ENCODE results near the gene CDH4.
A peak's percentile ranks its signal among the peaks of the same experiment; 100 is the strongest.

Gene CDH4

DNA sequence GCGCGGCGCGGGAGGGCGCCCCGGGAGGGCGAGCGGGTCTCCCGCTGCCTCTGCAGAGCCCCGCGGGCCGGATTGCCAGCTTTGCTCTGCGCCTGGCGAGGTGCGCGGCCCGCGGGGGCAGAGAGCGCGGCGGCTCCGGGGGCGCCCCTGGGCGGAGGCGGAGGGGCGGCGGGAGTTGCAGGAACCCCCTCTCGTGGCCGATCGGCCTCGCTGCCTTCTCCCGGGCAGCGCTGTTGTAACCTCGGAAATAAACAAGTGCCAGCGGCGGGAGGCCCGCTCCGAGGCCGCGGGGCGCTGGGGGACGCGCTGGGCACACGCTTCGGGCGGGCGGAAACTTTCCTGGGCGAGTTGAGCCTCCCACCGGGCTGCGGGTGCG lies 1.2 kb downstream of the CDH4 start (continued):
- no peak for TF ChIP-seq ZNF701 (tag by site-specific recombination; IDR thresholded peaks at IDR 0.05)

DNA sequence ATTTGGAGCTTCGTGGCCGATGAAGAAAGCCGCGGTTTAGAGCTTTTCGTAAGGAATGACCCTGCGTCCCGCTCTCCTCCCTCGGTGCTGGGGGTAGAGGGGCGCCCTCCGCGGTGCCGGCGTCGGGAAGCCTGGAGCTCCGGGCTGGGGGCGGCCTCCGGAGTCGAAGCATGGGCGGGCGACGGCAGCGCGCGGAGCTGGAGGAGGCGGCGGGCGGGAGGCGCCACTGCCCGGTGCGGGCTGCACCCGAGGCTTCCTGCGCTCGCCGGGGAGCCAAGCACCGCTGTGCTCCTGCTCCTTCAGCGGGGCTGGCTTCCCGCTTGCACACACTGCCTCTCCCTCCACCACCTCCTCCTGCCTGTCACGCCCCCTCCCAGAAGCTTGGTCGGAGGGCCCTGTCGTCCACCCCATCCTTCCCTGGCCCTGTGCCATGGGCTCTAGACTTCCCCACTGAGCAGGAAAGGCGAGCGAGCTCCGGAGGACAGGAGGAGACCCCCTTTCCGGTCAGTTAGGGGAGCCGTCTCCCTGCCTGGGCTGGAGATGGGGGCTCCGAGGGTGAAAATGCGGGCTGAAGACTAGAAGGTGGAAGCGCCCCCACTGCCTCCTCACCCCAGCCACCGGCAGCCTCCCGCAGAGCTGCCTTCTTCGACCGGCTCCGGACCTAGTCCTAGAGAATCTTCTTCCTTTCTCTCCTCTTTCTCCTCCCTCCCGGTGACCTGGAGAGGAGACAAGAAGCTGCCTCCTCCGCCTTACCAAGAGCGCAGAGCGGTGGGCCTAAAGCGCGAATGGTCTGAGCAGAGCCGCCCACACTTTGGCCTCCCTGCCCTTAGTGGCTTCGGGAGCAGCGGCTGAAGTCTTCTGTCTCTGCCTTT lies 1.8 kb downstream of the CDH4 start:
- H3K4me3 ChIP-seq (ENCODE audit: low read depth, low read length): no peak overlapping the region
- peaks cover 0 to 27% of the 10 kb centered on the region in 2 experiments; a peak in 1 of 3 replicates for H3K36me3 ChIP-seq (ENCODE audit: control insufficient read depth in 2 of 2, insufficient read depth in 1 of 2, low read length in 2 of 2)
- CTCF ChIA-PET: interaction anchor here (0.7 to 1.7 kb wide), 3 partner anchors 9 to 320 kb away, joined by 3 to 12 read pairs (median 5); no protein-coding TSS in a partner anchor
- H3K27ac ChIP-seq (ENCODE audit: extremely low read depth, low read depth, low read length): peak overlapping the region; percentile 49; the same call in 1 of the 2 replicates
- no peaks in the 10 kb centered on the region for H3K9me3 ChIP-seq (ENCODE audit: control insufficient read depth, insufficient read depth, low read depth, low read length)
- POLR2A ChIA-PET: interaction anchor here (1.5 kb wide), 1 partner anchor 11 kb away, joined by 3 read pairs; no protein-coding TSS in a partner anchor
- no peaks in the 10 kb centered on the region for H3K4me1 ChIP-seq (ENCODE audit: control insufficient read depth, insufficient read depth, low read length)
- TF ChIP-seq, protein P1, sequence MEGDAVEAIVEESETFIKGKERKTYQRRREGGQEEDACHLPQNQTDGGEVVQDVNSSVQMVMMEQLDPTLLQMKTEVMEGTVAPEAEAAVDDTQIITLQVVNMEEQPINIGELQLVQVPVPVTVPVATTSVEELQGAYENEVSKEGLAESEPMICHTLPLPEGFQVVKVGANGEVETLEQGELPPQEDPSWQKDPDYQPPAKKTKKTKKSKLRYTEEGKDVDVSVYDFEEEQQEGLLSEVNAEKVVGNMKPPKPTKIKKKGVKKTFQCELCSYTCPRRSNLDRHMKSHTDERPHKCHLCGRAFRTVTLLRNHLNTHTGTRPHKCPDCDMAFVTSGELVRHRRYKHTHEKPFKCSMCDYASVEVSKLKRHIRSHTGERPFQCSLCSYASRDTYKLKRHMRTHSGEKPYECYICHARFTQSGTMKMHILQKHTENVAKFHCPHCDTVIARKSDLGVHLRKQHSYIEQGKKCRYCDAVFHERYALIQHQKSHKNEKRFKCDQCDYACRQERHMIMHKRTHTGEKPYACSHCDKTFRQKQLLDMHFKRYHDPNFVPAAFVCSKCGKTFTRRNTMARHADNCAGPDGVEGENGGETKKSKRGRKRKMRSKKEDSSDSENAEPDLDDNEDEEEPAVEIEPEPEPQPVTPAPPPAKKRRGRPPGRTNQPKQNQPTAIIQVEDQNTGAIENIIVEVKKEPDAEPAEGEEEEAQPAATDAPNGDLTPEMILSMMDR (tag by site-specific recombination; IDR thresholded peaks at IDR 0.05): peak; percentile 22; the same call in 1 of the 2 replicates
- TF ChIP-seq, protein P2, sequence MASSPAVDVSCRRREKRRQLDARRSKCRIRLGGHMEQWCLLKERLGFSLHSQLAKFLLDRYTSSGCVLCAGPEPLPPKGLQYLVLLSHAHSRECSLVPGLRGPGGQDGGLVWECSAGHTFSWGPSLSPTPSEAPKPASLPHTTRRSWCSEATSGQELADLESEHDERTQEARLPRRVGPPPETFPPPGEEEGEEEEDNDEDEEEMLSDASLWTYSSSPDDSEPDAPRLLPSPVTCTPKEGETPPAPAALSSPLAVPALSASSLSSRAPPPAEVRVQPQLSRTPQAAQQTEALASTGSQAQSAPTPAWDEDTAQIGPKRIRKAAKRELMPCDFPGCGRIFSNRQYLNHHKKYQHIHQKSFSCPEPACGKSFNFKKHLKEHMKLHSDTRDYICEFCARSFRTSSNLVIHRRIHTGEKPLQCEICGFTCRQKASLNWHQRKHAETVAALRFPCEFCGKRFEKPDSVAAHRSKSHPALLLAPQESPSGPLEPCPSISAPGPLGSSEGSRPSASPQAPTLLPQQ (tag by site-specific recombination; IDR thresholded peaks at IDR 0.05): no peak
- TF ChIP-seq, protein P3, sequence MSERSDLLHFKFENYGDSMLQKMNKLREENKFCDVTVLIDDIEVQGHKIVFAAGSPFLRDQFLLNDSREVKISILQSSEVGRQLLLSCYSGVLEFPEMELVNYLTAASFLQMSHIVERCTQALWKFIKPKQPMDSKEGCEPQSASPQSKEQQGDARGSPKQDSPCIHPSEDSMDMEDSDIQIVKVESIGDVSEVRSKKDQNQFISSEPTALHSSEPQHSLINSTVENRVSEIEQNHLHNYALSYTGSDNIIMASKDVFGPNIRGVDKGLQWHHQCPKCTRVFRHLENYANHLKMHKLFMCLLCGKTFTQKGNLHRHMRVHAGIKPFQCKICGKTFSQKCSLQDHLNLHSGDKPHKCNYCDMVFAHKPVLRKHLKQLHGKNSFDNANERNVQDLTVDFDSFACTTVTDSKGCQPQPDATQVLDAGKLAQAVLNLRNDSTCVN (tag by site-specific recombination; optimal IDR thresholded peaks at IDR 0.05): peak; percentile 62
- TF ChIP-seq ZNF544 (tag by site-specific recombination; IDR thresholded peaks at IDR 0.05) (no peak), KLF16 (tag by site-specific recombination; IDR thresholded peaks at IDR 0.05) (peak; percentile 28; the same call in 1 of the 2 replicates), ZSCAN30 (tag by site-specific recombination; IDR thresholded peaks at IDR 0.05) (no peak), ZNF335 (tag by site-specific recombination; conservative IDR thresholded peaks at IDR 0.05) (peak; percentile 61; the same call in 1 of the 2 replicates), ZNF561 (tag by site-specific recombination; IDR thresholded peaks at IDR 0.05; ENCODE audit: borderline replicate concordance) (peak; percentile 46; the same call in 1 of the 2 replicates), ZNF155 (tag by site-specific recombination; IDR thresholded peaks at IDR 0.05) (no peak), KLF8 (tag by site-specific recombination; IDR thresholded peaks at IDR 0.05) (peak; percentile 1; the same call in 1 of the 2 replicates), ZIC2 (tag by site-specific recombination; IDR thresholded peaks at IDR 0.05) (peak; percentile 62; the same call in 1 of the 2 replicates), ZFHX2 (tag by site-specific recombination; conservative IDR thresholded peaks at IDR 0.05) (peak; percentile 59), ZBTB20 (tag by site-specific recombination; IDR thresholded peaks at IDR 0.05) (peak; percentile 50; the same call in 1 of the 2 replicates), SP2 (tag by site-specific recombination; IDR thresholded peaks at IDR 0.05) (peak; percentile 13; the same call in 1 of the 2 replicates), ZNF184 (tag by site-specific recombination; IDR thresholded peaks at IDR 0.05) (no peak), ZNF423 (tag by site-specific recombination; IDR thresholded peaks at IDR 0.05) (0 out of 2 replicates have a peak, but pooled peaks have one; percentile 10), ZNF521 (tag by site-specific recombination; IDR thresholded peaks at IDR 0.05) (no peak), ZNF843 (tag by site-specific recombination; IDR thresholded peaks at IDR 0.05) (no peak), ZNF175 (tag by site-specific recombination; IDR thresholded peaks at IDR 0.05) (no peak), ZNF473 (tag by site-specific recombination; IDR thresholded peaks at IDR 0.05) (no peak), ZNF596 (tag by site-specific recombination; IDR thresholded peaks at IDR 0.05) (peak; percentile 28; the same call in 1 of the 2 replicates), ZNF341 (tag by site-specific recombination; IDR thresholded peaks at IDR 0.05; ENCODE audit: low read depth) (0 out of 2 replicates have a peak, but pooled peaks have one; percentile 20), ZBTB8A (tag by site-specific recombination; IDR thresholded peaks at IDR 0.05) (peak; percentile 76)
- TF ChIP-seq, protein P4, sequence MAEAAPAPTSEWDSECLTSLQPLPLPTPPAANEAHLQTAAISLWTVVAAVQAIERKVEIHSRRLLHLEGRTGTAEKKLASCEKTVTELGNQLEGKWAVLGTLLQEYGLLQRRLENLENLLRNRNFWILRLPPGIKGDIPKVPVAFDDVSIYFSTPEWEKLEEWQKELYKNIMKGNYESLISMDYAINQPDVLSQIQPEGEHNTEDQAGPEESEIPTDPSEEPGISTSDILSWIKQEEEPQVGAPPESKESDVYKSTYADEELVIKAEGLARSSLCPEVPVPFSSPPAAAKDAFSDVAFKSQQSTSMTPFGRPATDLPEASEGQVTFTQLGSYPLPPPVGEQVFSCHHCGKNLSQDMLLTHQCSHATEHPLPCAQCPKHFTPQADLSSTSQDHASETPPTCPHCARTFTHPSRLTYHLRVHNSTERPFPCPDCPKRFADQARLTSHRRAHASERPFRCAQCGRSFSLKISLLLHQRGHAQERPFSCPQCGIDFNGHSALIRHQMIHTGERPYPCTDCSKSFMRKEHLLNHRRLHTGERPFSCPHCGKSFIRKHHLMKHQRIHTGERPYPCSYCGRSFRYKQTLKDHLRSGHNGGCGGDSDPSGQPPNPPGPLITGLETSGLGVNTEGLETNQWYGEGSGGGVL (tag by site-specific recombination; IDR thresholded peaks at IDR 0.05): peak; percentile 69
- TF ChIP-seq, protein P5, sequence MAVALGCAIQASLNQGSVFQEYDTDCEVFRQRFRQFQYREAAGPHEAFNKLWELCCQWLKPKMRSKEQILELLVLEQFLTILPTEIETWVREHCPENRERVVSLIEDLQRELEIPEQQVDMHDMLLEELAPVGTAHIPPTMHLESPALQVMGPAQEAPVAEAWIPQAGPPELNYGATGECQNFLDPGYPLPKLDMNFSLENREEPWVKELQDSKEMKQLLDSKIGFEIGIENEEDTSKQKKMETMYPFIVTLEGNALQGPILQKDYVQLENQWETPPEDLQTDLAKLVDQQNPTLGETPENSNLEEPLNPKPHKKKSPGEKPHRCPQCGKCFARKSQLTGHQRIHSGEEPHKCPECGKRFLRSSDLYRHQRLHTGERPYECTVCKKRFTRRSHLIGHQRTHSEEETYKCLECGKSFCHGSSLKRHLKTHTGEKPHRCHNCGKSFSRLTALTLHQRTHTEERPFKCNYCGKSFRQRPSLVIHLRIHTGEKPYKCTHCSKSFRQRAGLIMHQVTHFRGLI (tag by site-specific recombination; IDR thresholded peaks at IDR 0.05): peak; percentile 86
- TF ChIP-seq, protein P6, sequence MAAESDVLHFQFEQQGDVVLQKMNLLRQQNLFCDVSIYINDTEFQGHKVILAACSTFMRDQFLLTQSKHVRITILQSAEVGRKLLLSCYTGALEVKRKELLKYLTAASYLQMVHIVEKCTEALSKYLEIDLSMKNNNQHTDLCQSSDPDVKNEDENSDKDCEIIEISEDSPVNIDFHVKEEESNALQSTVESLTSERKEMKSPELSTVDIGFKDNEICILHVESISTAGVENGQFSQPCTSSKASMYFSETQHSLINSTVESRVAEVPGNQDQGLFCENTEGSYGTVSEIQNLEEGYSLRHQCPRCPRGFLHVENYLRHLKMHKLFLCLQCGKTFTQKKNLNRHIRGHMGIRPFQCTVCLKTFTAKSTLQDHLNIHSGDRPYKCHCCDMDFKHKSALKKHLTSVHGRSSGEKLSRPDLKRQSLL (tag by site-specific recombination; IDR thresholded peaks at IDR 0.05): peak; percentile 86
